Type B pancreatic cell (in vitro differentiated cells): ENCODE measurements around the gene SKA1. TPM values are rescaled to one million over a fixed set of nuclear protein-coding genes. Genes with fewer than 3 reads are reported as not detected.

ENCODE experiments used
- DNase-seq: peaks from one replicate; pipeline ENCODE4 v3.0.0; 2021; ENCODE audit warnings: mixed read lengths; ENCODE audit not compliant: unreplicated experiment; ENCODE audit errors: extremely low spot score
- H3K27ac Mint-ChIP-seq: 2 replicates; pipeline ENCODE4 v1.8.0; 2021; ENCODE audit warnings: mild to moderate bottlenecking, mixed read lengths
- H3K27me3 Mint-ChIP-seq: 2 replicates; pipeline ENCODE4 v1.8.0; 2021; ENCODE audit warnings: mixed read lengths
- H3K36me3 Mint-ChIP-seq: 2 replicates; pipeline ENCODE4 v1.8.0; 2021; ENCODE audit warnings: mixed read lengths
- H3K4me1 Mint-ChIP-seq: one replicate; pipeline ENCODE4 v1.8.0; 2021; ENCODE audit warnings: mixed read lengths; ENCODE audit not compliant: unreplicated experiment
- H3K4me3 Mint-ChIP-seq: 2 replicates; pipeline ENCODE4 v1.8.0; 2021; ENCODE audit warnings: mild to moderate bottlenecking, mixed read lengths
- H3K9me3 Mint-ChIP-seq: 2 replicates; pipeline ENCODE4 v1.8.0; 2021; ENCODE audit warnings: mixed read lengths
- CTCF ChIP-seq: fragments of 200-600 bp; sonication (generic); conservative IDR thresholded peaks from 2 replicates; pipeline ENCODE4 v1.5.0; 2021; ENCODE audit warnings: antibody characterized with exemption, mild to moderate bottlenecking
- long read RNA-seq: library from polyadenylated mRNA; unstranded; transcript quantifications from one replicate; pipeline ENCODE4 v2.0.0, GENCODE V29; 2020
- total RNA-seq: library from RNA; stranded (reverse); gene quantifications from 2 replicates; pipeline ENCODE4 v1.2.1, GENCODE V29; 2021; ENCODE audit warnings: low replicate concordance

The SKA1 gene
- 5.7 and 14.0 TPM in 2 replicates for total RNA-seq
- long read RNA-seq, partial matches to known transcripts: 1 of 5 reads
- long read RNA-seq, other reads (novel, unspliced or antisense): 2 of 5 reads

GRCh38 chr18:50374753-50375391, at the start of gene SKA1:
Gene SKA1 (plus strand): TSS chr18:50375046. CDS start chr18:50375831, 785 bp downstream.
- Mint-ChIP-seq H3K4me3 (peak within 1 kb of the TSS; percentile 90), H3K4me1 (peaks cover 7% of the 10 kb centered on the region), H3K36me3 (no peaks in the 10 kb centered on the region), H3K27me3 (no peaks in the 10 kb centered on the region), H3K27ac (peak within 1 kb of the TSS; percentile 85), H3K9me3 (peaks cover 6% of the 10 kb centered on the region)
- no peak for TF ChIP-seq CTCF
- DNase-seq: peak; percentile 96

- Mint-ChIP-seq H3K27me3 (peaks cover 13% of the 10 kb centered on the region), H3K4me1 (no peaks in the 10 kb centered on the region), H3K4me3 (no peak overlapping the region), H3K27ac (no peak overlapping the region), H3K36me3 (no peaks in the 10 kb centered on the region), H3K9me3 (no peaks in the 10 kb centered on the region)
- no peak for DNase-seq
- TF ChIP-seq CTCF: no peak
Measured at GRCh38 chr18:50327983-50328382, 46.9 kb upstream of the SKA1 start.

GRCh38 chr18:50330176-50330575, 44.7 kb upstream of the SKA1 start:
- Mint-ChIP-seq H3K27ac (no peak overlapping the region), H3K27me3 (peaks cover 13% of the 10 kb centered on the region), H3K4me1 (no peaks in the 10 kb centered on the region), H3K9me3 (no peaks in the 10 kb centered on the region), H3K36me3 (no peaks in the 10 kb centered on the region), H3K4me3 (no peak overlapping the region)
- DNase-seq: no peak
- TF ChIP-seq CTCF: no peak

GRCh38 chr18:50331691-50332090, 43.2 kb upstream of the SKA1 start:
- no peak overlapping the region for H3K27ac Mint-ChIP-seq
- DNase-seq: no peak
- H3K9me3 Mint-ChIP-seq: no peaks in the 10 kb centered on the region
- peaks cover 13% of the 10 kb centered on the region for H3K27me3 Mint-ChIP-seq
- no peaks in the 10 kb centered on the region for H3K36me3 Mint-ChIP-seq
- H3K4me3 Mint-ChIP-seq: no peak overlapping the region
- no peak for TF ChIP-seq CTCF
- H3K4me1 Mint-ChIP-seq: no peaks in the 10 kb centered on the region

- Mint-ChIP-seq H3K27ac (no peak overlapping the region), H3K4me1 (no peaks in the 10 kb centered on the region), H3K9me3 (no peaks in the 10 kb centered on the region), H3K27me3 (no peaks in the 10 kb centered on the region), H3K4me3 (no peak overlapping the region), H3K36me3 (no peaks in the 10 kb centered on the region)
- no peak for DNase-seq
- no peak for TF ChIP-seq CTCF
Measured at GRCh38 chr18:50334546-50335152, 40.2 kb upstream of the SKA1 start.
